HG02852 (cell line): ENCODE measurements around the gene NXT1.
A peak's percentile ranks its signal among the peaks of the same experiment; 100 is the strongest.

Experiments used
- ATAC-seq: cut with Tn5 transposase; IDR thresholded peaks from one replicate; pipeline ENCODE4 v1.9.1; 2021; ENCODE audit warnings: mild to moderate bottlenecking, moderate library complexity; ENCODE audit not compliant: unreplicated experiment

Gene NXT1

GRCh38 chr20:23358923-23359593 lies 8.5 kb downstream of the NXT1 start:
- no peak for ATAC-seq

GRCh38 chr20:23360531-23360930 lies 9.9 kb downstream of the NXT1 start:
- no peak for ATAC-seq

GRCh38 chr20:23361119-23361475 lies 10.5 kb downstream of the NXT1 start:
- no peak for ATAC-seq

- ATAC-seq: peak; percentile 70
These were observed 11.1 kb downstream of the NXT1 start, which contains the start of gene GZF1 for GRCh38 chr20:23361476-23362391. TSS of gene GZF1 (plus strand) at chr20:23362182. CDS start at chr20:23364384, 2,202 bp downstream.

GRCh38 chr20:23362392-23363256 lies 12.0 kb downstream of the NXT1 start:
- peak; percentile 14 for ATAC-seq

GRCh38 chr20:23363257-23363649 lies 12.7 kb downstream of the NXT1 start:
- ATAC-seq: no peak

GRCh38 chr20:23365390-23366165 lies 15.0 kb downstream of the NXT1 start:
- ATAC-seq: no peak

GRCh38 chr20:23366384-23366783 lies 15.8 kb downstream of the NXT1 start:
- ATAC-seq: no peak

- no peak for ATAC-seq
These were observed 17.2 kb downstream of the NXT1 start for GRCh38 chr20:23367770-23368169.

- no peak for ATAC-seq
These were observed 17.9 kb downstream of the NXT1 start for GRCh38 chr20:23368316-23369071.

- ATAC-seq: no peak
These were observed 18.7 kb downstream of the NXT1 start for GRCh38 chr20:23369072-23369823.

GRCh38 chr20:23370274-23370673 lies 19.7 kb downstream of the NXT1 start:
- ATAC-seq: no peak

- ATAC-seq: no peak
These were observed 20.3 kb downstream of the NXT1 start for GRCh38 chr20:23370873-23371272.

- no peak for ATAC-seq
These were observed 20.9 kb downstream of the NXT1 start for GRCh38 chr20:23371496-23371895.

GRCh38 chr20:23374441-23374840 lies 23.9 kb downstream of the NXT1 start:
- no peak for ATAC-seq

GRCh38 chr20:23375827-23376226 lies 25.2 kb downstream of the NXT1 start:
- ATAC-seq: no peak

- no peak for ATAC-seq
These were observed 29.2 kb downstream of the NXT1 start for GRCh38 chr20:23379772-23380171.

GRCh38 chr20:23381876-23382275 lies 31.3 kb downstream of the NXT1 start:
- ATAC-seq: no peak
